SK-N-SH (cell line): Measurements from ENCODE around the gene GALK2. TPM values are rescaled to one million over a fixed set of nuclear protein-coding genes. Genes with fewer than 3 reads are reported as not detected.

ENCODE experiments used
- CTCF ChIA-PET: fragments of 300-600, 350-600 bp; formaldehyde crosslinking; extraction: SDS; loops from one replicate; lab custom pipeline; 2021; lab: Yijun Ruan, JAX
- POLR2A ChIA-PET: fragments of 350-600 bp; sonication (Branson Sonifier 250); formaldehyde crosslinking; extraction: SDS; loops from one replicate; lab custom pipeline; 2020; ENCODE audit warnings: antibody characterized with exemption, inconsistent platforms; lab: Yijun Ruan, JAX
- DNase-seq: peaks from one replicate; pipeline ENCODE4 v3.0.0; 2012
- H2AFZ ChIP-seq: fragments of 200-600 bp; sonication (generic); 2 replicates; pipeline ENCODE4 v1.8.1; 2016; ENCODE audit warnings: antibody characterized with exemption, mild to moderate bottlenecking, low read depth
- H3F3A ChIP-seq: fragments of 200-600 bp; sonication (generic); replicated peaks from 2 replicates; pipeline ENCODE3; 2016; ENCODE audit warnings: antibody characterized with exemption, mild to moderate bottlenecking; ENCODE audit not compliant: insufficient read depth
- H3K27ac ChIP-seq, 2 experiments: fragments of 200-500 bp in 1 of 2; fragments of 200-600 bp in 1 of 2; sonication (Bioruptor generic) in 1 of 2; sonication (generic), shearing (Covaris generic) in 1 of 2; 2 replicates each; pipeline versions ENCODE4 v1.5.1 to v1.6.1; 2014 to 2016; ENCODE audit warnings: low read depth in 2 of 2, inconsistent platforms in 1 of 2, low read length in 1 of 2, mild to moderate bottlenecking in 1 of 2, mixed read lengths in 1 of 2
- H3K27me3 ChIP-seq: fragments of 200-600 bp; sonication (generic), shearing (Covaris generic); 2 replicates; pipeline ENCODE4 v1.6.1; 2016; ENCODE audit warnings: mixed run types; ENCODE audit not compliant: insufficient read depth
- H3K36me3 ChIP-seq, 2 experiments: fragments of 200-500 bp in 1 of 2; fragments of 200-600 bp in 1 of 2; sonication (Bioruptor generic) in 1 of 2; sonication (generic) in 1 of 2; replicated peaks in 1 of 2; 2 replicates each; pipeline versions ENCODE3 to v1.5.1; 2014 to 2016; ENCODE audit warnings: low read length in 1 of 2, mild to moderate bottlenecking in 1 of 2; ENCODE audit not compliant: insufficient read depth in 2 of 2, control insufficient read depth in 1 of 2
- H3K4me1 ChIP-seq, 2 experiments: fragments of 200-500 bp in 1 of 2; fragments of 200-600 bp in 1 of 2; sonication (Bioruptor generic) in 1 of 2; sonication (generic), shearing (Covaris generic) in 1 of 2; 2 replicates each; pipeline versions ENCODE4 v1.5.1 to v1.6.1; 2014 to 2016; ENCODE audit warnings: low read depth in 1 of 2, low read length in 1 of 2, mixed run types in 1 of 2; ENCODE audit not compliant: insufficient read depth in 2 of 2, control insufficient read depth in 1 of 2
- H3K4me2 ChIP-seq: fragments of 200-600 bp; sonication (generic), shearing (Covaris generic); 2 replicates; pipeline ENCODE4 v1.6.1; 2017; ENCODE audit warnings: mixed run types
- H3K4me3 ChIP-seq, 2 experiments: fragments of 200-500 bp in 1 of 2; fragments of 200-600 bp in 1 of 2; sonication (Bioruptor generic) in 1 of 2; sonication (generic), shearing (Covaris generic) in 1 of 2; 2 replicates each; pipeline versions ENCODE4 v1.5.1 to v1.8.1; 2014 to 2016; ENCODE audit warnings: low read depth in 2 of 2, inconsistent platforms in 1 of 2, low read length in 1 of 2, mild to moderate bottlenecking in 1 of 2, mixed read lengths in 1 of 2, moderate library complexity in 1 of 2
- H3K79me2 ChIP-seq: fragments of 200-600 bp; sonication (generic); 2 replicates; pipeline ENCODE4 v1.8.1; 2017; ENCODE audit warnings: mild to moderate bottlenecking; ENCODE audit not compliant: insufficient read depth
- H3K9ac ChIP-seq: fragments of 200-600 bp; sonication (generic); 2 replicates; pipeline ENCODE4 v1.6.1; 2017; ENCODE audit warnings: mixed run types
- H3K9me2 ChIP-seq: fragments of 200-600 bp; sonication (generic); 2 replicates; pipeline ENCODE4 v1.6.1; 2017; ENCODE audit warnings: mixed run types
- H3K9me3 ChIP-seq: fragments of 200-600 bp; sonication (generic); 2 replicates; pipeline ENCODE4 v1.6.1; 2017; ENCODE audit warnings: mixed run types, mild to moderate bottlenecking, moderate library complexity
- H4K20me1 ChIP-seq: fragments of 200-600 bp; sonication (generic); 2 replicates; pipeline ENCODE4 v1.6.1; 2017; ENCODE audit warnings: mild to moderate bottlenecking, mixed run types; ENCODE audit not compliant: insufficient read depth
- CHD2 ChIP-seq: fragments of 150-350 bp; IDR thresholded peaks from 2 replicates; pipeline ENCODE4 v1.6.1; 2018; ENCODE audit warnings: low read length; ENCODE audit not compliant: partially characterized antibody
- EZH2phosphoT487 ChIP-seq: fragments of 200-600 bp; sonication (generic); IDR thresholded peaks from 2 replicates; pipeline ENCODE4 v1.6.1; 2017; ENCODE audit warnings: low read depth, mixed run types, mild to moderate bottlenecking, antibody characterized with exemption, moderate library complexity, borderline replicate concordance
- FOXJ3 ChIP-seq: sonication (generic); formaldehyde crosslinking; IDR thresholded peaks from 2 replicates; pipeline ENCODE4 v1.5.1; 2020; ENCODE audit warnings: mild to moderate bottlenecking, missing genetic modification reagents
- IRF3 ChIP-seq: fragments of 150-350 bp; IDR thresholded peaks from 2 replicates; pipeline ENCODE4 v1.6.1; 2016; ENCODE audit warnings: mild to moderate bottlenecking, low read depth, low read length
- MEF2A ChIP-seq: IDR thresholded peaks from 2 replicates; pipeline ENCODE4 v1.4.0; 2012; ENCODE audit warnings: low read depth, borderline replicate concordance
- MXI1 ChIP-seq: IDR thresholded peaks from 2 replicates; pipeline ENCODE4 v1.6.1; 2012; ENCODE audit warnings: mild to moderate bottlenecking, low read depth, low read length, improper control_type of control experiment
- NFIC ChIP-seq: IDR thresholded peaks from 2 replicates; pipeline ENCODE4 v1.4.0; 2012; ENCODE audit warnings: borderline replicate concordance
- RAD21 ChIP-seq: IDR thresholded peaks from 2 replicates; pipeline ENCODE4 v1.6.1; 2012; ENCODE audit warnings: mild to moderate bottlenecking, low read length
- RCOR1 ChIP-seq: fragments of 150-350 bp; IDR thresholded peaks from 2 replicates; pipeline ENCODE4 v1.6.1; 2017; ENCODE audit warnings: antibody characterized with exemption, low read length
- REST ChIP-seq: IDR thresholded peaks from 2 replicates; pipeline ENCODE4 v1.6.1; 2012; ENCODE audit warnings: mild to moderate bottlenecking, low read depth, low read length, moderate library complexity
- RXRA ChIP-seq: IDR thresholded peaks from 2 replicates; pipeline ENCODE4 v1.4.0; 2012; ENCODE audit warnings: low read depth, mild to moderate bottlenecking, borderline replicate concordance
- TEAD4 ChIP-seq: IDR thresholded peaks from 2 replicates; pipeline ENCODE4 v1.4.0; 2012; ENCODE audit warnings: mild to moderate bottlenecking, borderline replicate concordance; ENCODE audit not compliant: insufficient read depth
- WGBS: methylation state at CpG from one replicate; pipeline ENCODE4 v1.1.6; 2017; ENCODE audit warnings: low lambda C conversion rate; 5-methylcytosine and 5-hydroxymethylcytosine counted together
- polyA plus RNA-seq, 3 experiments: library from polyadenylated mRNA; depleted of rRNA; stranded (reverse); fragments of >200 nt; gene quantifications; 2 replicates each; pipeline ENCODE4 v1.2.3, GENCODE V29; 2012

Gene GALK2
- polyA plus RNA-seq, 1 of the 3 experiments (the other 2 are of a cell fraction), result 19.0 TPM

DNA sequence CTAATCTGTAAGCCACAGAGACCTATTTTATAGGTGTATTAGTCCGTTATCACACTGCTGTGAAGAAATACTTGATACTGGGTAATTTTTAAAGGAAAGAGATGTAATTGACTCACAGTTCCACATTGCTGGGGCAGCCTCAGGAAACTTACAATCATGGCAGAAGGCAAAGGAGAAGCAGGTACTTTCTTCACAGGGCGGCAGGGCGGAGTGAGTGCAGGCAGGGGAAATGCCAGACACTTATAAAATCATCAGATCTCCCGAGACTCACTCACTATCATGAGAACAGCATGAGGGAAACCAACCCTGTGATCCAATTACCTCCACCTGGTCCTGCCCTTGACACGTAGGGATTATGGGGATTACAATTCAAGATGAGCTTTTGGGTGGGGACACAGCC is 108.7 kb downstream of the GALK2 start (continued):
- TF ChIP-seq EZH2phosphoT487, result no peak
- no peak for TF ChIP-seq TEAD4
- TF ChIP-seq NFIC, result no peak
- TF ChIP-seq RAD21, result no peak
- no peak for TF ChIP-seq CHD2
- TF ChIP-seq, all 33 proteins: peak for 0

- peaks cover 7% of the 10 kb centered on the region for H3F3A ChIP-seq
- no peak overlapping the region for H2AFZ ChIP-seq
- POLR2A ChIA-PET, result no interaction called here
- H3K4me2 ChIP-seq, result no peak overlapping the region
- no peaks in the 10 kb centered on the region for H3K9me2 ChIP-seq
- no peak for DNase-seq
- no peaks in the 10 kb centered on the region for H4K20me1 ChIP-seq
- peaks cover 0 to 2% of the 10 kb centered on the region in 2 experiments; a peak in 2 of 4 replicates for H3K4me1 ChIP-seq
- H3K27me3 ChIP-seq, result no peaks in the 10 kb centered on the region
- H3K9ac ChIP-seq, result no peak overlapping the region
- CTCF ChIA-PET, result no interaction called here
- WGBS, result 98% methylated on average over 4 of the region's 4 CpGs
- no peaks in the 10 kb centered on the region for H3K9me3 ChIP-seq
- H3K4me3 ChIP-seq, result no peak overlapping the region
- H3K79me2 ChIP-seq, result no peaks in the 10 kb centered on the region
- TF ChIP-seq CHD2 (no peak), REST (no peak), MXI1 (no peak), RXRA (no peak), FOXJ3 (CRISPR knock-in tag) (no peak), IRF3 (no peak), RCOR1 (no peak), RAD21 (no peak), MEF2A (no peak)
- peaks cover 5 to 6% of the 10 kb centered on the region in 2 experiments for H3K36me3 ChIP-seq
- no peak overlapping the region for H3K27ac ChIP-seq
Observed at GRCh38 chr15:49279521-49280456, 109.7 kb downstream of the GALK2 start.
